Measurements from ENCODE around the gene C9orf85. TPM values are rescaled to one million over a fixed set of nuclear protein-coding genes. Genes with fewer than 3 reads are reported as not detected.
"Not testable (repeated sequence)": the region's sequence is repeated elsewhere in the genome, so short reads cannot be mapped to it uniquely, and the experiment has no call there.

C9orf85 gene, protein sequence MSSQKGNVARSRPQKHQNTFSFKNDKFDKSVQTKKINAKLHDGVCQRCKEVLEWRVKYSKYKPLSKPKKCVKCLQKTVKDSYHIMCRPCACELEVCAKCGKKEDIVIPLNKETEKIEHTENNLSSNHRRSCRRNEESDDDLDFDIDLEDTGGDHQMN
- 28.6 and 66.3 TPM in 2 replicates for total RNA-seq (2014; rRNA removed; shearing (Covaris generic))

DNA sequence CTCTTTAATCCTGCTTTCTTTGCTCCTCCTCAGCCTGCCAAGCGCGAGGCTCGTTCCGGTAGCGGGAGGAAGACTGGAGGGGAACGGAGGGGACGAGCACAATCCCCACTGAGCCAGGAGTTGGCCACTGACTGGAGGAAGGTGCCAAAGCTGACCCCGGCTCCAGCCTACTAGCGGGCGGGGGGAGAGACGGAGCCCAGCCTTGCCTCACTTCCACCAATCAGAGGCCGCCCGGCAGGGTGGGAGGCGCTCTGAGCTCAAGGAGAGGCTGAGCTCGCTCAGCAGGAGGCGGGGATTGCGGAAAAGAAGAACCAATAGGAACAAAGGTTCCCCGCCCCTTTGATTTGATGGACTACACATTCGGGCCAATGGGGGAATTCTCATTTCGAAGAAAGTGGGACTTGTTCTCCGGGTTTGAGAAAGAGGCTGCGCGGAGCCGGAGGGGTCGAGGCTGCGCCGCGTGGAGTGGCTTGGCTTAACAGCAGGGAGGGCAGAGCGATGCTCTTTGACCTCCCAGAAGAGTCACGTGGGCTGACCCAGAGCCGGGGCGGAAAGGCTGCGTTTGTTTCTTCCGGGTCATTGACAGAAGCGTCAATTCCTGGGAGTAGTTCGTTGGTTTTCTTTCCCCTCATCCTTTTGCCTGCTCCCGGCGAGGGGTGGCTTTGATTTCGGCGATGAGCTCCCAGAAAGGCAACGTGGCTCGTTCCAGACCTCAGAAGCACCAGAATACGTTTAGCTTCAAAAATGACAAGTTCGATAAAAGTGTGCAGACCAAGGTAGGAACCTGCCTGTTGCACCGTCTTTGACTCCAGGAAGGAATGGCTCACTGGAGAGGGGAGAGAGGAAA is at the start of gene C9orf85, which contains the start of gene ABHD17B:
Gene C9orf85, plus strand, starts transcription at position 579 of the 847 bp plus-strand sequence. Its CDS starts 96 bp downstream, at position 675.
Gene ABHD17B, minus strand, starts transcription at position 133 of the 847 bp plus-strand sequence. CDS start 36,113 bp downstream, outside the sequence.
- DNase-seq (ENCODE audit: low read depth): peak; percentile 100

DNA sequence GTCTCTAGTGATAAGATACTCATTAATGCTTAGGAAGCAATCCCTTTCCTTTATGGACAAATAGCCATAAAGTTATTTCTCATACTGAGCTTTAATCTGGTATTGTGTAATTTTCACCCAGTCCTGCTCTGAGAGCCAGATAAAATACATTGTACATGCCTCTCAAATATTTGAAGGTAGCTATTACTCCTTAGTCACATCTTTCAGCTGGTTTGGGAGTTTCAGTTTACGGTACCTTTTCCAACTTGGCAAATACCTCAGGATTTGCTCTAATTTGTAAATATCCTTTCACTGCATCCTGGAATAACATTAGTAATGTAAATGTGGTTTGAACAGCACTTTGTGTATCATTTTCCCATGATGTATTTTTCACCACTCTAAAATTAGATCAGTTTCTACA is 47.8 kb upstream of the C9orf85 start:
- no peak for DNase-seq (ENCODE audit: low read depth)

DNA sequence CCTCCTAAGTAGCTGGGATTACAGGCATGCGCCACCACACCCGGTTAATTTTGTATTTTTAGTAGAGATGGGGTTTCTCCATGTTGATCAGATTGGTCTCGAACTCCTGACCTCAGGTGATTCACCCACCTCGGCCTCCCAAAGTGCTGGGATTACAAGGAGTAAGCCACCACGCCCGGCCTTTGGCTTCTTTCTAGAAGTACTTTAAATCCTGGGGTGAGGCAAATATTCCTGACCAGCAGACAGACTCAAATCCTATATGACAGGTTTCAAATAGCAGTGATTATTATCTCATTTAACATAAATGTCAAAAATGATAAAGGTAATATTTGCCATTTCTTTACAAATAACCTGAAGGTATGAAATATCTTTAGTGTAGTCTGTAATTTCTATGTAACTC is 36.1 kb upstream of the C9orf85 start:
- no peak for DNase-seq (ENCODE audit: low read depth)

DNA sequence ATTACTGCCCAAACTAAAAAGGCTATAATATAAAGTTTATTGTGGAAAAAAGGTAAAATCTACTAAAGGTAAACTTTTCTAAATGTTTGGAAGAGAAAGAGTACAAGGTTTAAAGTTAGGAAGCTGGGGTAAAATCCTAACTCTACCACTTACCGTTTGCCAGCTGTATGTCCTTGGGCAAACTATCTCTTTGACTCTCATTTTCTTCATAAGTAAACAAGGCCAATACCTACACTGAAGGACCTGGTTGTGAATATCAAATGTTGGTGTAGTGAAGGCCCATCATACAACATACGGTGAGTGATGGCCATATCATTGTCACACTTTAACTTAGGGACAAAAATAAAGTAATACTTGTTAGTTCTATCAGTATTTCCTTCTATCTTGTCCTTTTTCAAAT is 35.3 kb upstream of the C9orf85 start:
- DNase-seq (ENCODE audit: low read depth): no peak

DNA sequence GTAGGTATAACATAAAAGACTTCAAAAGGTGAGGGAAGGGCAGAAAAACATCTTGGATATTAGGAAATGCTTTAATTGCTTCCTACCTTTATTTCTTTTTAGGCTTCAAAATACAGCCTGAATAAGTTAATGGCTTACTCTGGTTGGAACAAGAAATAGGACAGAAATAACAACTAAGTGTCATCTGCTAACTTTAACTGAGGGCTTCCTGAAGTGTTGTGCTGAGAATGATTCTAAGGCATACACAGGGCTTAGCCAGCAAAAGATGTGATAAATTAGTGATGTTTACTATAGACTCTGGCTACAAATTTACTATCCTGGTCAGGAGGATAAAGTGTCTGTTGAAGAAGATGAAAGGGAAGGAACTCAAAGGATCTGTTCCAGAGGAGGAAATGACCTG is 34.6 kb upstream of the C9orf85 start:
- DNase-seq (ENCODE audit: low read depth): no peak

DNA sequence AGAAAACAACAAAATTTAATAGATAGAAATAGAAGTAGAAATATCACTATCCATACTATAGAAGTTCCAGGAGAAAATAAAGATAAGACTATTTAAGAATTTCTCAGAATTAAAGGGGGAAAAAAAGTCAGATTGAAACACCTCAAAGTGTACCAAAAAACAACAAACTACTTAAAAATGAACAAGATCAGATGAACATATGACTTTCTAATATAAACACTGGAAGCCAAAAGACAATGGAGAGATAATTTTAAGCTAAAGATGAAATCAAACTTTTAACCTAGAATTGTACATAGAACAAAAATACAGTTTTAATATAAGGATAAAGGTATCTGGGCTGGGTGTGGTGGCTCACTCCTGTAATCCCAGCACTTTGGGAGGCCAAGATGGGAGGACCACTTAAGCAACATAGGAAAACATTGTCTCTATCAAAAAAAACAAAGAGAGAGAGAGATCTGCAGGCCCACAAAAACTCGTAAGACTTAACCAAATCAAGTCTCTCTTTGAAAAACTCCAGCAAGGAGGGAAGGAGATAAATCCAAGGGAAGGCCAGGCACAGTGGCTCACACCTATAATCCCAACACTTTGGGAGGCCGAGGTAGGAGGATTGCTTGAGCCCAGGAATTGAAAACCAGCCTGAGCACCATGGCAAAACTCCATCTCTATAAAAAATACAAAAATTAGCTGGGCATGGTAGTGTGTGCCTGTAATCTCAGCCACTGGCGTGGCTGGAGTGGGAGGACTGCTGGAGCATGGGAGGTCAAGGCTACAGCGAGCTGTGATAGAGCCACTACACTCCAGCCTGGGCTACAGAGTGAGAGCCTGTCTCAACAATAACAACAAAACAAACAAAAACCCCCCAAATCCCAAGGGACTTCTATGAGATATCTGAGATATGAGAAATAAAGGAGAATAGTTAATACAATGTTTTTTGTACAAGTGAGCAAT is 32.8 kb upstream of the C9orf85 start:
- DNase-seq (ENCODE audit: low read depth): no peak

DNA sequence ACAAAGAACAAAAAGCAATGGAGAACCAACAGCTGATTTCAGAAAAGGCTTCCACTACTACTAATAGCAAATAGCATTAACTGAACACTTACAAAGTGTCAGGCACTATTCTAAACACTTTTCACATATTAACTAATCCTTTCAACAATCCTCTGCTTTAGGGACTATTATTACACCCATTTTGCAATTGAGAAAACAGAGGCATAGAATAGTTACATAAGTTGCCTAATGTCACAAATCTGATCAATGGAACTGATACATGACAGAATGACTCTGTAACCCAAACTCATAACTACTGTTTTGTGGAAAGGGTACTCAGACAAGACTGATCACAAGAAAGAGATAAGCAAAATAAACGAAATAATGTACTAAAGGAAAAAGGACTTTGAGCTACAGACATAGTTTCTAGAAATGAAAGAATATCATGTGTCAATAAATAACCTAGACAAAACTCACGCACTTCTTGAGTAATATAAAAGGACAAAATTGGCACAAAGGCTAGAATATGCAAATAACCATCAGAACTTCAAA is 31.7 kb upstream of the C9orf85 start:
- no peak for DNase-seq (ENCODE audit: low read depth)

DNA sequence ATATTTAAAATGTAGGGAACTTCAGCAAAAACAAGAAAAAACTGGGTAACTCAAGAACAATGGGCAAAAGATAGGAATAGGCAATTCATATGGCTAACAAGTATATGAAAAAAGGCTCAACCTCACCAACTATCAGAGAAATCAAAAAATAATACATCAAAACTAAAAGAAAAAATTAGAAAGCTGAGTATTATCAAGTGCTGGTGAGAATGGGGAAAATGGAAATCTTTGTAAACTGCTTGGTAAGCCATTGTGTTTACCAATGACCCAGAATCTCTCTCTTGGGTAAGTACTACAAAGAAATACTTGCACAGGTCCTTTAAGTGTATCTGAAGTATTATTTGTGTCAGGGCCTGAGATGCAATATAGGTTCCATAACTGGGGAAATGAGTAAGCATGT is 27.4 kb upstream of the C9orf85 start:
- no peak for DNase-seq (ENCODE audit: low read depth)

DNA sequence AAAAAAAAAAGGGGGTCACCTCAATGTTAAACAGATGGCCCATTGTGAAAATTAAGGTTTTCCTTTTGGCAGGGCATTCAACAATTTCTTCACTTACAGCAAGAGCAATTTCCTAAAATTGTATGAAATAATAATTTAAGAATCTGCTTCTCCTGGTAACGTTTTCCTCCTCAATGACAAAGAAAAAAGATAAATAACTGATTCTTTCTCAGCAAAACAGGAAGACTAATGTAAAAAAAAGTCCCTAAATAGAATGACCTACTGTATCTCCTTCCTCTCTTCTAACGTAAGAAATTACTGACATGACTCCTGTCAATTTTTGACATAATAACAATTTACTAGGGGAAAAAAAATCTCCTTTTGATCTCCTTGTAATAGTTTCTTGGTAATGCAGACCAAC is 26.0 kb upstream of the C9orf85 start:
- DNase-seq (ENCODE audit: low read depth): no peak

DNA sequence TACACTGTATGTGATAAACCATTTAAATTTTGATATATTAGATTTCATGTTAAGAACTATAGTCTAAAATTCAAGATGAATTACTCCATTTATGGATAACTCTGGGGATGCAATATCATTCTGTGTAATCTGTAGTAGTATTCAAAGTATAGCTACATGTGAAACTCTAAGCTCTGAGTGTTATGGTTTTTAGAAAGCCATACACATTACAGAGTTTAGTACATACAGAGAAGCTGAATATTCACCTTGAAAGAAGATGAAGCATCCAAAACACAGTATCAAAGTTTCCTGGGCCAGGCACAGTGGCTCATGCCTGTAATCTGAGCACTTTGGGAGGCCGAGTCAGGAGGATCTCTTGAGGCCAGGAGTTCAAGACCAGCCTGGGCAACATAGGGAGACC is 25.4 kb upstream of the C9orf85 start:
- DNase-seq (ENCODE audit: low read depth): no peak

DNA sequence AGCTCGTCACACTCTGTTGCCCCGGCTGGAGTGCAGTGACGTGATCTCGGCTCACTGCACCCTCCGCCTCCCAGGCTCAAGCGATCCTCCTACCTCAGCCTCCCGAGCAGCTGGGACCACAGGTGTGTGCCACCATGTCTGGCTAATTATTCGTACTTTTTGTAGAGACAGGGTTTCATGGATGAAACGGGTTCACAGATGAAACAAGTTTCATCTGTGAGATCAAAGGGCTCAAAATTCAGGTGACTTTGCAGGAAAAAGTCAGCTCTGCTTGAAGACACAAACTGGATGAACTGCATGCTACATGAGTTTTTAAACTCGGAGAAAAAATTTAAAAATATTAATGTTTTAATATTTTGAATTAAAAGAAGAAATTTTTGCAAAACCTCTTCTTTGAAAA is 24.9 kb upstream of the C9orf85 start:
- DNase-seq (ENCODE audit: low read depth): no peak

DNA sequence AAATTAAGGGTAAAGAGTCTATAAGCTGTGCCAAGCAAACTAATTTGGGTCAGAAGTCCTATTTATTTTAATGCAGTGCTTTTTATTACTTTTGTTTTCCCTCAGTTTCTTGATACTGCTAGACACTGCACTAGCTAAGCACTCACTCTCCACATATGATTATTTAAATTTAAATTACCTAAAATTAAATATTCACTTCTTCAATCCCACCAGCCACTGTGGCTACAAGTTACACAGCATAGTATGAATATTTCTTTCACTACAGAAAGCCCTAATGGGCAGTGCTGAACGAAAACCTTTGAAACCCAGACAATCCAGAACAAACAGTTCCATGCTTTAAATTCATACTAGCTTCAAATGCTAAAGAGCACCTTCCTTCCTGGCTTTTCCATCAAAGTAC is 24.1 kb upstream of the C9orf85 start:
- DNase-seq (ENCODE audit: low read depth): no peak

DNA sequence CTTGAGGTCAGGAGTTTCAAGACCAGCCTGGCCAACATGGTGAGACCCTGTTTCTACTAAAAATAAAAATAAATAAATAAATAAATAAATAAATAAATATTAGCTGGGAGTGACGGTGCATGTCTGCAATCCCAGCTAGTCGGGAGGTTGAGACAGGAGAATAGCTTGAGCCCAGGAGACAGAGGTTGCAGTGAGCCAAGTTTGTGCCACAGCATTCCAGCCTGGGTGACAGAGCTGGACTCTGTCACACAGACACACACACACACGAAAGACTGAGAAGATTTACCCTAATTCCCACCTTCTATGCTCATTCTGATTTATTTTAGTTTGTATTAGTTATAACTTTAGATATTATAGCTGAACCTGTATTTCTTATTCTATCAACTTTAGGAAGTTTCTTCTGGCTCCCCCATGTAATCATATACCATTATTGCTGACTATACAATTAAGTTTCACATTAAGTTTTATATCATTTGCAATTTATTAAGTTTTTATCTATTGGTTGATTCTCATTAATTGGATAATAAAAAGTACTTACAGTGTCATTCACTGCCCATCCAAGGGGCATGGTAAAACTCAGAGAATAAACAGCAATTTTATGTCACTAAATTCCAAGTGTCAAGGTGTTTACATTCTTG is 21.3 kb upstream of the C9orf85 start:
- DNase-seq (ENCODE audit: low read depth): no peak

DNA sequence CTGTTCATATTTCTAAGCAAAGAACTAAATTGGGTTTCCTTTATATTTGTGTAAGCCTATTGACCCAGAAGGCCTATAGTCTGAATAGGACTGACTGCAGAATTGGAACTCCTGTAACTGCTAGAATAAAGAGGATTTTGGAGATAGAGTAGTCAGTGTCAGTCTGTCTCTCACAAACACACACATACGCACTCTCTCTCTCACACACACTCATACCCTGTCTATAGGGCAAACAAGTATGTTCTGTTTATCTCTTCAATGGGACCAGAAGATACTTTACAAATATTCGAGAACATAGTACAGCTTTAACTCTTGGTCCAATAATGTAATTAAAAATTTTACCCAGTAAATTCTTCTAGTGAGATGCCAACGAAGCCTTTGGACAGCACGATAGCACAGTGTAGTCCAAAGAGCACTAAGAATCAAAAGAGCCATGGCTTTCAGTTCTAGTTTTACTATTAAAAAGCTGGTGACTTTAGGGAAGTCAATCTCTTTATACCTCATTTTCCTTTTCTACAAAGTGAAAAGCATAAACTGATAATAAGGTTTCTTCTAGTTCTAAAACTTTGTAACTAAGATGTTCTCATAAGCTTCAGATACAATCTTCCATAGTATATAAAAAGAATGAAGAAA is 19.8 kb upstream of the C9orf85 start:
- no peak for DNase-seq (ENCODE audit: low read depth)

DNA sequence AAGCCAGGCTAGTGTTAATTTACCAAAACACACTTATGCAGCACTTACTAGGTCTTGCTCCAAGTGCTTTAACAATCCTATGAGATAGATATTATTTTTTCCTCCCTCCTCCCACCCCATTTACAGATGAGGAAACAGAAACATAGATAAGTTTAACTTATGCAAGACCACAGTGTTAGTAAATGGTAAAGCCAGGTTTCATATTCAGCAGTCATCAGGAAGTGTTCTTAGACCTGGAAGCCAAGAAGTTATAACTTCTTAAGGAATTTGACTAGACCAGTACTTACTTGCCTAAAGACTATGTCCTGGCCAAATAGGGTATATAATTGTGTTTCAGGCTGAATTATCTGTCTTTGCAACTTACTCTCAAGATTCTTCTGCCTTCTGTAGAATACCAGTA is 16.3 kb upstream of the C9orf85 start:
- DNase-seq (ENCODE audit: low read depth): no peak

DNA sequence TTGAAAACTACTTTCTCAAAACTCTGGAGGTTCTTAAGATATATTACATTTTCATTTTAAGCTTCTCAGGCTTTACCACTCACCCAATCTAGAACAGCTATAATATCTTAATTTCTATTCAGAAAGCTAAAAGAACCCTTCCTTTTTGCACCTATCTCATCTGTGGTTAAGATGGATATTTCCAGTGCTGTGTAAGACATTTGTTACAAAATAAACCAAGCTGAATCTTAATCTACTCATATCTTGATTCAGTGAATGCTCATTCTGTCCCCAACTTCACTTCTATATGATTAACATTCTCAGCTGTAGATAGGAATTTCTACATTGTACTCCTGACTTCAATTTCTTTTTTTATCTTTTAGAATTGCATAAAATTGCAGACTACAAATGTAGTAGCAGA is 15.5 kb upstream of the C9orf85 start:
- no peak for DNase-seq (ENCODE audit: low read depth)

DNA sequence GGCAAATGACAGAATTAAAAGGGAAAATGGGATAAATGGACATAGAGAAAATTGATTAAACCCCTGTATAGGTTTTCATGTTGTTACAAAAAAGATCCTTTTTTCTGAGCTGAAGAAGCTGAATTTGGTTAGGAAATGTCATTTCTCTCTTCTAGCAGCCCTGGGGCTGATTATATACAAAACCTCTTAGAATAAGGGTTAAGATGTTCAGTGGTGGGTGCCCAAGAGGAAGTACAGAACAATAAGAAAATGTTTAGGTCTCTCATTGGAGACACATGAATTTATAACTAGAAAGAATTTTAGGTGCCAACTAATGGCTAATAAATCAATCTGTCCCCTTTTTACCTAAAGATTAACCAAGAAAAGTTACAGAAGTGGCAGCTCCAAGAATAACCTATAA is 14.7 kb upstream of the C9orf85 start:
- DNase-seq (ENCODE audit: low read depth): no peak

DNA sequence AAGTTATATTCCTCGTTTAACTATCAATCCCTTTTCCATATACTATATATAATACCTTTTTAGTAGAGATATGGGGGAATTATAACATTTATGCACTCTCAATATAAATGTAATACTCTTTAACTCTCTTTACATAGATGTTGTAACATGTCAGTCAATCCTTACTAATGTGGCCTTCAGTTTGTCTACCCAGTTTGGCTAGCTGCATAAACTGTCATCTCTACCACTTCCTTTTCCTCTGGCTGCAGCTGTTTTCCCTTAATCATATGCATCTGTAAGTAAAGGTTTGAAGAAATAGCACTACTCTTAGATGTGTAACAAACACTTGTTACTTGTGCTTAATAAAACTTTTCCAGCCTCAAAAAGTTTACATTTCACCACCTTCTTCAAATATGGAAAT is 13.9 kb upstream of the C9orf85 start:
- no peak for DNase-seq (ENCODE audit: low read depth)

DNA sequence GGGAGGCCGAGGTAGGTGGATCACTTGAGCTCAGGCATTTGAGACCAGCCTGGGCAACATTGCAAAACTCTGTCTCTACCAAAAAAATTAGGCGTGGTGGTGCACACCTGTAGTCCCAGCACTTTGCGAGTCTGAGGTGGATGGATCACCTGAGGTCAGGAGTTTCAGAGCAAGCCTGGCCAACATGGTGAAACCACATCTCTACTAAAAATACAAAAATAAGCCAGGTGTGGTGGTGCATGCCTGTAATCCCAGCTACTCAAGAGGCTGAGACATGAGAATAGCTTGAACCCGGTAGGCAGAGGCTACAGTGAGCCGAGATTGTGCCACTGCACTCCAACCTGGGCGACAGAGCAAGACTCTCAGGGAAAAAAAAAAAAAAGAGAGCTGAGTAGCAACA is 12.7 kb upstream of the C9orf85 start:
- DNase-seq (ENCODE audit: low read depth): not testable (repeated sequence)

DNA sequence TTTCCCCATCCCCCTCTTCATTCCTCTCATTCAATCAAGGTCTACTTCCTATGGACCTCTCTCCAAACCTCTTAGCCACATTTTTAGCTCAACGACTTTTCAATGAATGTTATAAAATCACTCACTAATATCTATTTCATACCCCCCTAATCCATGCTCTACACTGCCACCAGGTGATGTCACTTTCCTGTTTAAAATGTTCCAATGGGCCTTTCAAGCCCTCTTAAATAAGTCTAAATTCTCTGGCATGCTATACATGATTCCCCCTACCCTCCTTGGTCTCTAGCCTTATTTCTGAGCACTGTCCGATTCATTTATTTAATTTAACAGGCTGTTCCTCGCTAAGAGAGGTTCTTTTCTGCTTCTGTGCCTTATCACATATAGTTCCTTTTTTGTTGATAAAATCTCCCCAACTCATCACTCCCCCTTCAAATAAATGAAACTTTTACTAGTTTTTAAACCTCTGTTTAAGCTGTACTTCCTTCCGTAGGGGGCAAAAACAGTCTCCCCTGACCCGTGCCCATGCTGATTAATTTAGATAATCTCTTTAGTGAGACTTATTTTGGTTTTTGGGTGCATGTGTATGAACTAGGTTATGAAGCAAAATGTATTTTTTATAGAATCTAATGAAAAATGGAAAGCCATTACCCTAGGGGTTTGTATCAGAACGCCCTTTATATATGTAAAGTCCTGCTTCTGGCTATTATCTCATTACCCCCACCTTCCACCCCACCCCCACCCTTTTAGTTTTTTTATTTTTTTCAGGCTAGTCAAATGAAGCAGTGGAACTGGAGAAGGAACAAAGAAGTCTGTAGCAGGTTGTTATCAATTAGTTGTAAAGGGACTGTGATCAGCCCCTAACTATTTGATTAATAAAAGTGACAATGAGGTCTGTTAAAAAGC is 9.5 kb upstream of the C9orf85 start:
- no peak for DNase-seq (ENCODE audit: low read depth)

All from Daoy (cell line).